Upper lobe of left lung (tissue), 6 donors: Measurements from ENCODE around the gene ZNF546. TPM values are rescaled to one million over a fixed set of nuclear protein-coding genes. Genes with fewer than 3 reads are reported as not detected.
"Not testable (repeated sequence)": the region's sequence is repeated elsewhere in the genome, so short reads cannot be mapped to it uniquely, and the experiment has no call there.

ENCODE experiments used
- ATAC-seq, 2 donors: fragments of 200-7000 bp; cut with Tn5 transposase; one replicate each; pipeline ENCODE4 v1.9.1; 2022; ENCODE audit warnings: mild to moderate bottlenecking in 2 of 2, moderate library complexity in 2 of 2; ENCODE audit not compliant: low FRiP score in 2 of 2
- DNase-seq, 2 donors: peaks; one replicate each; pipeline ENCODE4 v3.0.0-alpha.2; 2019 to 2020
- H3K27ac ChIP-seq, 4 donors: fragments of 200-600 bp; sonication (generic); one replicate each; pipeline ENCODE4 v1.5.1; 2016 to 2019
- H3K27me3 ChIP-seq, 4 donors: fragments of 200-600 bp; sonication (generic); one replicate each; pipeline ENCODE4 v1.5.1; 2017 to 2019
- H3K36me3 ChIP-seq, 4 donors: fragments of 200-600 bp; sonication (generic); one replicate each; pipeline ENCODE4 v1.5.1; 2016 to 2019
- H3K4me1 ChIP-seq, 4 donors: fragments of 200-600 bp; sonication (generic); one replicate each; pipeline ENCODE4 v1.5.1; 2018 to 2019
- H3K4me3 ChIP-seq, 4 donors: fragments of 200-600 bp; sonication (generic); one replicate each; pipeline ENCODE4 v1.5.1; 2017 to 2019; ENCODE audit warnings: mild to moderate bottlenecking in 2 of 4, moderate library complexity in 1 of 4
- H3K9me3 ChIP-seq, 4 donors: fragments of 200-600 bp; sonication (generic); one replicate each; pipeline ENCODE4 v1.5.1; 2018 to 2019
- CTCF ChIP-seq, 6 experiments: fragments of 450-650 bp in 4 of 6; fragments of 200-600 bp in 2 of 6; sonication (generic) in 2 of 6; IDR thresholded peaks; one replicate each; pipeline ENCODE4 v1.5.1; 2016 to 2019; ENCODE audit warnings: antibody characterized with exemption in 6 of 6
- EP300 ChIP-seq, 4 donors: sonication (generic); formaldehyde crosslinking; IDR thresholded peaks; one replicate each; pipeline ENCODE4 v1.5.1; 2017; ENCODE audit warnings: antibody characterized with exemption in 4 of 4, control low read depth in 2 of 4
- POLR2A ChIP-seq, 4 donors: fragments of 450-650 bp; IDR thresholded peaks; one replicate each; pipeline ENCODE4 v1.5.1; 2016 to 2017; ENCODE audit warnings: antibody characterized with exemption in 4 of 4, mild to moderate bottlenecking in 2 of 4
- POLR2AphosphoS5 ChIP-seq, 2 donors: sonication (generic); formaldehyde crosslinking; IDR thresholded peaks; one replicate each; pipeline ENCODE4 v1.5.1; 2017; ENCODE audit warnings: antibody characterized with exemption in 2 of 2
- WGBS, 2 donors: methylation state at CpG; one replicate each; pipeline ENCODE4 v1.1.5; 2017 to 2018; 5-methylcytosine and 5-hydroxymethylcytosine counted together
- total RNA-seq, 6 donors: library from RNA; depleted of rRNA in 4 of 6; stranded (reverse); fragments of >200 nt in 4 of 6; gene quantifications; one replicate each; pipeline versions ENCODE4 v1.1.0 to v1.2.1, GENCODE V29; 2016 to 2021
- donor health status: DM: no; HTN: no; CAD: no; lungs with moderate emphysema.
- donor health status: DM: no; HTN: yes; CAD: no; lungs with severe emphysema.

The ZNF546 gene
- total RNA-seq, 6 donors from 2014 or later = 2.1 to 6.4 (median 5.0) TPM

GRCh38 chr19:40026597-40026970, 29.7 kb downstream of the ZNF546 start:
- no peak for ATAC-seq
- 86 to 96% methylated on average over 5 of the region's 5 CpGs for WGBS, 2 donors
- no peak overlapping the region for H3K4me3 ChIP-seq
- no peaks in the 10 kb centered on the region for H3K4me1 ChIP-seq
- TF ChIP-seq EP300 (IDR thresholded peaks at IDR 0.05) = no peak
- no peak for TF ChIP-seq CTCF (IDR thresholded peaks at IDR 0.05)
- no peak for TF ChIP-seq POLR2AphosphoS5 (IDR thresholded peaks at IDR 0.05)
- no peak for TF ChIP-seq POLR2A (IDR thresholded peaks at IDR 0.05)
- H3K9me3 ChIP-seq = peaks cover 53 to 96% (median 86%) of the 10 kb centered on the region in 4 donors
- H3K27me3 ChIP-seq = no peaks in the 10 kb centered on the region
- no peaks in the 10 kb centered on the region for H3K36me3 ChIP-seq
- DNase-seq = no peak
- H3K27ac ChIP-seq = no peak overlapping the region

- no peak overlapping the region for H3K4me3 ChIP-seq
- no peak for DNase-seq
- no peaks in the 10 kb centered on the region for H3K36me3 ChIP-seq
- H3K27ac ChIP-seq = no peak overlapping the region
- no peaks in the 10 kb centered on the region for H3K4me1 ChIP-seq
- no peaks in the 10 kb centered on the region for H3K27me3 ChIP-seq
- peaks cover 76 to 90% (median 85%) of the 10 kb centered on the region in 4 donors for H3K9me3 ChIP-seq
- TF ChIP-seq POLR2A (IDR thresholded peaks at IDR 0.05) = no peak
- ATAC-seq = no peak
- 91 to 99% methylated on average over 2 of the region's 2 CpGs for WGBS, 2 donors
Observed at GRCh38 chr19:40033989-40034560, 37.2 kb downstream of the ZNF546 start.

GRCh38 chr19:40035996-40036395, 39.1 kb downstream of the ZNF546 start:
- TF ChIP-seq POLR2A (IDR thresholded peaks at IDR 0.05) (no peak), POLR2AphosphoS5 (IDR thresholded peaks at IDR 0.05) (no peak), EP300 (IDR thresholded peaks at IDR 0.05) (no peak), CTCF (IDR thresholded peaks at IDR 0.05) (no peak)
- ATAC-seq (no peak), DNase-seq (no peak)
- H3K4me3 ChIP-seq = no peak overlapping the region
- no peaks in the 10 kb centered on the region for H3K27me3 ChIP-seq
- no peaks in the 10 kb centered on the region for H3K4me1 ChIP-seq
- H3K9me3 ChIP-seq = peaks cover 58 to 73% (median 68%) of the 10 kb centered on the region in 4 donors
- H3K27ac ChIP-seq = no peak overlapping the region
- WGBS, 2 donors = 95 to 97% methylated on average over 4 of the region's 4 CpGs
- no peaks in the 10 kb centered on the region for H3K36me3 ChIP-seq

GRCh38 chr19:40038047-40038446, 41.2 kb downstream of the ZNF546 start:
- not testable (repeated sequence) for H3K4me3 ChIP-seq, H3K27me3 ChIP-seq, DNase-seq, H3K4me1 ChIP-seq, H3K27ac ChIP-seq, ATAC-seq, H3K36me3 ChIP-seq
- H3K9me3 ChIP-seq = peaks cover 40 to 59% (median 52%) of the 10 kb centered on the region in 4 donors
- WGBS, 2 donors = 93 to 100% methylated on average over 1 to 3 of the region's 3 CpGs

GRCh38 chr19:40041718-40042117, 44.9 kb downstream of the ZNF546 start:
- H3K27me3 ChIP-seq, H3K4me3 ChIP-seq, DNase-seq, H3K4me1 ChIP-seq, H3K27ac ChIP-seq, ATAC-seq: not testable (repeated sequence)
- WGBS, 2 donors = 95 to 100% methylated on average over 1 of the region's 1 CpG
- Histone ChIP-seq H3K9me3 (peaks cover 16 to 54% (median 38%) of the 10 kb centered on the region in 4 donors), H3K36me3 (peaks cover 22 to 37% (median 32%) of the 10 kb centered on the region in 4 donors)

GRCh38 chr19:40053491-40053890, 56.6 kb downstream of the ZNF546 start:
- Histone ChIP-seq H3K4me1 (peaks cover 15 to 20% (median 17%) of the 10 kb centered on the region in 4 donors), H3K36me3 (peaks cover 0 to 13% (median 3%) of the 10 kb centered on the region in 4 donors), H3K27ac (no peak overlapping the region), H3K4me3 (no peak overlapping the region), H3K9me3 (peaks cover 0 to 8% (median 0%) of the 10 kb centered on the region in 4 donors), H3K27me3 (no peaks in the 10 kb centered on the region)
- DNase-seq = no peak
- TF ChIP-seq EP300 (IDR thresholded peaks at IDR 0.05) (no peak), CTCF (IDR thresholded peaks at IDR 0.05) (no peak), POLR2AphosphoS5 (IDR thresholded peaks at IDR 0.05) (no peak), POLR2A (IDR thresholded peaks at IDR 0.05) (no peak)
- 98 to 99% methylated on average over 2 of the region's 2 CpGs for WGBS, 2 donors
- ATAC-seq = no peak
